ENCODE data around the gene KCNK17. TPM values are rescaled to one million over a fixed set of nuclear protein-coding genes. Genes with fewer than 3 reads are reported as not detected.

Gene KCNK17
- total and polyA plus RNA-seq, 9 of the 15 experiments (the other 6 are each of a cell fraction or from before 2014, with no cell fraction given) = not detected

DNA sequence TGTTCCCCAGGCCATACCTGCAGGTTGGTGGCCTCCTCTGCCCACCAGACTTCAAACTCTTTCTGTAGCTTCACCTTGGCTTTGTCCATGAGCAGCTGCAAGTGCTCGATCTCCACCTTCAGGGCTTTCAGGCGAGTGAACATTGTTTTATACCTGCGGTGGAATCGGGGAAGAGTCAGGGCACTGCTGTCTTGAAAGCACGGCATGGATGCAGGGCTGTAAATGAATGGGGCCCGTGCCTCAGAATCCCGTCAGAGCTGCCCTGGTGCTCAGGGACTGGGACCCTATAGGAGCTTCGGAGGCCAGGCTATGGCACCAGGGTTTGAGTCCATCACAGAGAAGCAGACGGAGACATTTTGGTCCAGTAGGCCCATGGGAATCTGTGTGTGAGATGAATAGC, 46.2 kb upstream of the KCNK17 start:
- Histone ChIP-seq H3K27ac (ENCODE audit: extremely low read depth, low read depth, low read length) (no peak overlapping the region), H3K9ac (ENCODE audit: insufficient read depth in 1 of 2, low read depth in 2 of 2, low read length in 2 of 2) (no peak overlapping the region), H2AFZ (ENCODE audit: low read depth, low read length) (no peak overlapping the region), H4K20me1 (replicated peaks; ENCODE audit: control insufficient read depth, insufficient read depth, low read length) (peaks cover 4% of the 10 kb centered on the region; the same call in 1 of the 2 replicates), H3K27me3 (ENCODE audit: control insufficient read depth in 2 of 2, insufficient read depth in 2 of 2, low read length in 2 of 2) (peaks cover 5 to 52% of the 10 kb centered on the region in 2 experiments; a peak in 4 of 5 replicates), H3K36me3 (ENCODE audit: control insufficient read depth, insufficient read depth, low read length) (no peaks in the 10 kb centered on the region), H3K9me1 (ENCODE audit: control insufficient read depth, insufficient read depth, low read length) (no peaks in the 10 kb centered on the region), H3K4me2 (ENCODE audit: insufficient read depth, low read length) (no peak overlapping the region), H3K9me3 (replicated peaks; ENCODE audit: control insufficient read depth, insufficient read depth, low read depth, low read length) (no peaks in the 10 kb centered on the region), H3K4me1 (replicated peaks in 1 of 2; ENCODE audit: control insufficient read depth in 2 of 2, insufficient read depth in 2 of 2, low read length in 2 of 2) (no peaks in the 10 kb centered on the region), H3K79me2 (ENCODE audit: control insufficient read depth, insufficient read depth, low read length) (no peaks in the 10 kb centered on the region), H3K4me3 (no peak overlapping the region)
- ChIA-PET POLR2A (interaction anchor here (0.5 to 0.6 kb wide), 2 partner anchors 393 to 1112 kb away, joined by 3 read pairs; no protein-coding TSS in a partner anchor), CTCF (ENCODE audit: low intra/inter-chr PET ratio) (no interaction called here)
- in situ Hi-C loops (cut with MboI) = loop anchor here (10.0 to 25.0 kb wide), 4 partner anchors 514 to 1677 kb away; partner anchors contain the start of genes TSPO2 and UNC5CL
- BruUV-seq (replicated peaks) = no TSS peak
- TF ChIP-seq, protein P1, sequence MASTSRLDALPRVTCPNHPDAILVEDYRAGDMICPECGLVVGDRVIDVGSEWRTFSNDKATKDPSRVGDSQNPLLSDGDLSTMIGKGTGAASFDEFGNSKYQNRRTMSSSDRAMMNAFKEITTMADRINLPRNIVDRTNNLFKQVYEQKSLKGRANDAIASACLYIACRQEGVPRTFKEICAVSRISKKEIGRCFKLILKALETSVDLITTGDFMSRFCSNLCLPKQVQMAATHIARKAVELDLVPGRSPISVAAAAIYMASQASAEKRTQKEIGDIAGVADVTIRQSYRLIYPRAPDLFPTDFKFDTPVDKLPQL (IDR thresholded peaks at IDR 0.05; ENCODE audit: extremely low read depth, insufficient read length) = no peak
- TF ChIP-seq, protein P2, sequence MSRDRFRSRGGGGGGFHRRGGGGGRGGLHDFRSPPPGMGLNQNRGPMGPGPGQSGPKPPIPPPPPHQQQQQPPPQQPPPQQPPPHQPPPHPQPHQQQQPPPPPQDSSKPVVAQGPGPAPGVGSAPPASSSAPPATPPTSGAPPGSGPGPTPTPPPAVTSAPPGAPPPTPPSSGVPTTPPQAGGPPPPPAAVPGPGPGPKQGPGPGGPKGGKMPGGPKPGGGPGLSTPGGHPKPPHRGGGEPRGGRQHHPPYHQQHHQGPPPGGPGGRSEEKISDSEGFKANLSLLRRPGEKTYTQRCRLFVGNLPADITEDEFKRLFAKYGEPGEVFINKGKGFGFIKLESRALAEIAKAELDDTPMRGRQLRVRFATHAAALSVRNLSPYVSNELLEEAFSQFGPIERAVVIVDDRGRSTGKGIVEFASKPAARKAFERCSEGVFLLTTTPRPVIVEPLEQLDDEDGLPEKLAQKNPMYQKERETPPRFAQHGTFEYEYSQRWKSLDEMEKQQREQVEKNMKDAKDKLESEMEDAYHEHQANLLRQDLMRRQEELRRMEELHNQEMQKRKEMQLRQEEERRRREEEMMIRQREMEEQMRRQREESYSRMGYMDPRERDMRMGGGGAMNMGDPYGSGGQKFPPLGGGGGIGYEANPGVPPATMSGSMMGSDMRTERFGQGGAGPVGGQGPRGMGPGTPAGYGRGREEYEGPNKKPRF (IDR thresholded peaks at IDR 0.05; ENCODE audit: low read depth, low read length) = no peak
- TF ChIP-seq POLR2AphosphoS2 (IDR thresholded peaks at IDR 0.05; ENCODE audit: low read length) = no peak
- no peak for TF ChIP-seq XRCC3 (IDR thresholded peaks at IDR 0.05)
- no peak for TF ChIP-seq ZNF586 (CRISPR knock-in tag; conservative IDR thresholded peaks at IDR 0.05)
- no peak for TF ChIP-seq U2AF1 (optimal IDR thresholded peaks at IDR 0.05; ENCODE audit: low read depth, low read length)
- TF ChIP-seq, protein P3, sequence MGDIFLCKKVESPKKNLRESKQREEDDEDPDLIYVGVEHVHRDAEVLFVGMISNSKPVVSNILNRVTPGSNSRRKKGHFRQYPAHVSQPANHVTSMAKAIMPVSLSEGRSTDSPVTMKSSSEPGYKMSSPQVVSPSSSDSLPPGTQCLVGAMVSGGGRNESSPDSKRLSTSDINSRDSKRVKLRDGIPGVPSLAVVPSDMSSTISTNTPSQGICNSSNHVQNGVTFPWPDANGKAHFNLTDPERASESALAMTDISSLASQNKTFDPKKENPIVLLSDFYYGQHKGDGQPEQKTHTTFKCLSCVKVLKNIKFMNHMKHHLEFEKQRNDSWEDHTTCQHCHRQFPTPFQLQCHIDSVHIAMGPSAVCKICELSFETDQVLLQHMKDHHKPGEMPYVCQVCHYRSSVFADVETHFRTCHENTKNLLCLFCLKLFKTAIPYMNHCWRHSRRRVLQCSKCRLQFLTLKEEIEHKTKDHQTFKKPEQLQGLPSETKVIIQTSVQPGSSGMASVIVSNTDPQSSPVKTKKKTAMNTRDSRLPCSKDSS (IDR thresholded peaks at IDR 0.05; ENCODE audit: low read depth, partially characterized antibody) = no peak
- TF ChIP-seq ZFPM2 (CRISPR knock-in tag; IDR thresholded peaks at IDR 0.05) = no peak
- no peak for TF ChIP-seq RFX7 (CRISPR knock-in tag; IDR thresholded peaks at IDR 0.05)
- no peak for TF ChIP-seq ZNF431 (CRISPR knock-in tag; IDR thresholded peaks at IDR 0.05)
- TF ChIP-seq, protein P4, sequence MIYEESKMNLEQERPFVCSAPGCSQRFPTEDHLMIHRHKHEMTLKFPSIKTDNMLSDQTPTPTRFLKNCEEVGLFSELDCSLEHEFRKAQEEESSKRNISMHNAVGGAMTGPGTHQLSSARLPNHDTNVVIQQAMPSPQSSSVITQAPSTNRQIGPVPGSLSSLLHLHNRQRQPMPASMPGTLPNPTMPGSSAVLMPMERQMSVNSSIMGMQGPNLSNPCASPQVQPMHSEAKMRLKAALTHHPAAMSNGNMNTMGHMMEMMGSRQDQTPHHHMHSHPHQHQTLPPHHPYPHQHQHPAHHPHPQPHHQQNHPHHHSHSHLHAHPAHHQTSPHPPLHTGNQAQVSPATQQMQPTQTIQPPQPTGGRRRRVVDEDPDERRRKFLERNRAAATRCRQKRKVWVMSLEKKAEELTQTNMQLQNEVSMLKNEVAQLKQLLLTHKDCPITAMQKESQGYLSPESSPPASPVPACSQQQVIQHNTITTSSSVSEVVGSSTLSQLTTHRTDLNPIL (CRISPR knock-in tag; IDR thresholded peaks at IDR 0.05) = no peak
- DNase-seq (ENCODE audit: extremely low read depth in 1 of 4, low spot score in 3 of 4) = no peak
- no peak for ATAC-seq
- intact Hi-C loops (cut with micrococcal nuclease) = loop anchor here (5.0 kb wide), 1 partner anchor 532 kb away; no protein-coding TSS in a partner anchor
- WGBS (ENCODE audit: insufficient coverage, low coverage, missing lambda C conversion rate) = 1% methylated on average over 9 of the region's 9 CpGs
- no peak for FAIRE-seq

Measured in K562 (cell line).